Measurements from ENCODE around the gene PIKFYVE. TPM values are rescaled to one million over a fixed set of nuclear protein-coding genes. Genes with fewer than 3 reads are reported as not detected.
"Not testable (repeated sequence)": the region's sequence is repeated elsewhere in the genome, so short reads cannot be mapped to it uniquely, and the experiment has no call there.

Gene PIKFYVE
- total RNA-seq, 1 experiment from 2014 or later: 38.4 TPM

DNA sequence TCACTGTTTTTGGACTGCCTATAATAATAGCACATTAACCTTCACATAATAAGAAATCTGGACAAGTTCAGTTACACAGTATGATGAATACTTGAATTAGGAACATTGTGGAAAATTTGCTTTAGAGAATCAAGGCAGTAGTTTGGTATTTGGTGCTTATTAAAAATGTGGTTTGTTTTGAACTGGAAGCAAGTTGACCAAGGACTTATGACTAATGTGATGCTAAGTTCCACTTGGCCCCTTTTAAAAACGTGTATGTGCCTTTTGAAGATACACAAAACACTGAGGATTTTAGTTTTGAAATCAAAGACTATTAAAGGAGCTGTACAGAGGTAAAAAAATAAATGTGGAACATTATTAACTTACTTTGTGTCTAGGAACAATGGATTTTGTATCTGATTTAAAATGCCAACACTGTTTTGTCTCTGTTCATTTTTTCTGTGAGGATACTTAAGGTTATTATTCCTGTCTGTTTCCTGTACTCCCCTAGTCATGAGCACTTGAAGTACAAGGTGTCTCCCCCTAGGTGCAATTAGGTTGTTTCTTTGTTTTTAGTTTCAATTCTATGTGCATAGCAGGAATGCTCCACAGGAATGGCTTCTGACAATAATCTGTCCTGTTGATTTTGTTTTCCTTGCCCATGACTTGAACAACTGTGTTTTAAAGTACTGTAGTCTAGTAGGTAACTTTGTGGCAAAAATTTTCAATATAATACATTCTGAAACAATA lies 91.0 kb downstream of the PIKFYVE start:
- no peak for DNase-seq (ENCODE audit: extremely low read depth, low read depth)

GRCh38 chr2:208358758-208359631 lies 92.9 kb downstream of the PIKFYVE start:
- no peak for DNase-seq (ENCODE audit: extremely low read depth, low read depth)

DNA sequence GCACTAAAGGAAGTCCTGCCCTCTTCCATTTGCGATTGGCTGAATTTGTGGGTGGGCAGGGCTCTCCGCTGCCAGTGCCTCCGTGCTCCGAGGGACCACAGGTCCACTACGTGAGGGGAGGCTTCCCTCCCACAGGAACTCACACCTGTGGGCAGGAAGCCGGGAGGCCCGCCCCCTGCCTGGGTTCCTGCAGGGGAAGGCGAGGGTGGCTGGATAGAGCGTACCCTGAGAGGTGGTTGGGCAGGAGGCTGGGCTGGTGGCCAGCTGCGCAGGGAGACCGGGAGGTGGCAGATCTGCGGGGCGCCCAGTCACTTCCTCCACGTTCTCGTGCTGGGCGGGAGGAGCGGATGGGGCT lies 93.6 kb downstream of the PIKFYVE start:
- DNase-seq (ENCODE audit: extremely low read depth, low read depth): no peak

DNA sequence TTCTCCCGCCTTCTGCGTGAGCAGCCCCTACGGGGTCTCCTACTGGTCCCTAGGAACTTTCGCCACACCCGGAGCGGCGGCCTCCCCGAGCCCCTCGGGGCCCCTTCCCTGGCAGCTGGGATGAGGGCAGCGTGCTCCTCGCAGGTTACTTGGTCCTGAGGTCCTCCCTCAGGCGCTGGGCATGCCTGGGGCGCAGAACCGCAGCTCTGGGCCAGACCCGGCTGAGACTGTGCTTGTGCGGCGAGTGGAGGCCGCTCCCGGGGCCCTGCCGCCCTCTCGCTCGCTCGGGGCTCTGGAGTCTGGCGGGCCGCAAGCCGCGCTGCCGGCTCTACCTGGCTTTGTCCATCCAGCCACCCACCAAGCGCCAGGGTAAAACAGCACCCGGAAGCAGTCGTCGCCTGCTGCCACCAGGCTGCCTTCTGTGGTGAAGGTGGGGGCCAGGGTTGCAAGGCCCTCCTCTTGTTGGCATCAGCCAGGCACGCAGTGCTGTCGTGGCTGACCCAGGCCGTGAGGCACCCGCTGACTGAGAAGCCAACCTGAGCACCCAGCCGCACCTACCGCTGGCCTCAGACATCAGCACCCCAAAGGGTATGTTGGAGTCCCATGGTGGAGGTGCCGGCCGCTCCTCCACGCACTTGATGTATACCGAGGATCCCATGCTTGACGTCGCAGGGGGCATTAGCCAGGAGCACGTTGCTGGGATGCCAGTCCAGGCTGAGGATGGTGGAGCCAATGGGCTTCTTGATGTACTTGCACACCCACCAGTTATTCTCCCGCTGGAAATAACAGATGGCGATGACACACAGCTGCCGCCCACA lies 94.4 kb downstream of the PIKFYVE start:
- DNase-seq (ENCODE audit: extremely low read depth, low read depth): no peak

DNA sequence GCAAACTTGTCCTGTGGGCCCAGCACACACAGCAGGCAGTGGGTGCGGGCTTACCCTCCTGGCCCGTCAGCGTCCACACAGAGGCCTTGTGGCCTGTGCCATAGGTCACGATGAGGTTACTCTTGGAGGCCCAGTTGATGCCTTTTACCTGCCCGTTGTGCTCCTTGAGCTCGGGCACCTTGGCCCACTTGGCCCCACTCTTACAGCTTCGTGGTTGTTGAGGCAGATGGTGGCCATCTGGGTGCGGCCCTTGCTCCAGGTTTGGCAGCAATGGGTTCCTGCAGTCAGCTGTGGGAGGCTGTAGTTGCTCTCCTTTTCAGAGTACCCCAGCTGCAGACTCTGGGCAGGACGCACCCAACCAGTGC lies 95.0 kb downstream of the PIKFYVE start:
- DNase-seq (ENCODE audit: extremely low read depth, low read depth): no peak

- DNase-seq (ENCODE audit: extremely low read depth, low read depth): no peak
Observed at GRCh38 chr2:208363485-208363884, 97.4 kb downstream of the PIKFYVE start.

DNA sequence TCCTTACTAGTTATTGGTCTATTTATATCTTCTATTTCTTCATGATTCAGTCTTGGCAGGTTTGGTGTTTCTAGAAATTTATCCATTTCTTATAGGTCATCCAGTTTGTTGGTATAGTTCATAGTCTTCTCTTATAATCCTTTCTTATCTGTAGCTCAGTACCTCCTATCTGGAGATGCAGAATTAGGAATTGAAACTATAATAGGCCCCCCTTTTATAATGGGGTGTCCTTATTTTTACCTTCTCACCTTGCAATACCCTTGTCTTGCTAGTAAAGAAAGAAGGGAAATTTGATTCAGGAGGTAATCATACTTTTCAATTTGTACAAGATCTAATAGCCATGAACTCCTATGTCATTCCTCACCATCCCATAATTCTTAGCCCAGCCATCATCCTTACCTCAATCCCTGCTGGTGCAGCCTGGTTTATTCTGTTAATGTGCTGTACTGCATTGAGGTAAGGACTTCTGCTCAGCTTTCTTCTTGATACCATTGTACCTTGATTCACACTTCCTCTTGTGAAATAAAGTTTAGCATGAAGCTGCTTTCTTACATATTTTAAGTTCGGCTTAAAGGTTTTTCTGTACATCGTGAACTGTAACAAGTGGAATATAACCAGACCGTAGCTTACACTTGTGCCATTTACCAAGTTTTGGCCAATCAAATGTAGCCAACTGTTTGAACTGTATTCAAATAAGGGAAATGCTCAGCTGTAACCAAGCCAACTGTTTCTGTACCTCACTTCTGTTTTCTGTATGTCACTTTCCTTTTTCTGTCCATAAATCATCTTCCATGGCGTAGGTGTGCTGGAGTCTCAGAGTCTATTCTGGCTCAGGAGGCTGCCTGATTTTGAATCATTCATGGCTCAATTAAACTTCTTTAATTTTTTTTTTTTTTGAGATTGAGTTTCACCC lies 100.4 kb downstream of the PIKFYVE start:
- DNase-seq (ENCODE audit: extremely low read depth, low read depth): no peak

DNA sequence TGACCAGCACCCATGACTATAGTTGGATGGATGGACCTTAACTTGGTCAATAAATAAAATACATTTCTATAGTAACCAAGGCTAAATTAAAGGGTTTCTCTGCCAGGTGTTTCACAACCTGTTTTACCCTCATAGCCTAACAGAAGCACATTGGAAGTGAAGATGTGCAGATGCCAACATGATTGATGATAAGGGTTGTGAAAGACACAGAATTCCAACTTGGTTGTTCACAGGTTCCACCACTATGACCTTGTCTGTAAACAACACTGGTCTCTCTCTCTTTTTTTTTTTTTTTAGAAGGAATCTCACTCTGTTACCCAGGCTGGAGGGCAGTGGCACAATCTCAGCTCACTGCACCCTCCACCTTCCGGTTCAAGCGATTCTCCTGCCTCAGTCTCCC lies 103.0 kb downstream of the PIKFYVE start:
- no peak for DNase-seq (ENCODE audit: extremely low read depth, low read depth)

DNA sequence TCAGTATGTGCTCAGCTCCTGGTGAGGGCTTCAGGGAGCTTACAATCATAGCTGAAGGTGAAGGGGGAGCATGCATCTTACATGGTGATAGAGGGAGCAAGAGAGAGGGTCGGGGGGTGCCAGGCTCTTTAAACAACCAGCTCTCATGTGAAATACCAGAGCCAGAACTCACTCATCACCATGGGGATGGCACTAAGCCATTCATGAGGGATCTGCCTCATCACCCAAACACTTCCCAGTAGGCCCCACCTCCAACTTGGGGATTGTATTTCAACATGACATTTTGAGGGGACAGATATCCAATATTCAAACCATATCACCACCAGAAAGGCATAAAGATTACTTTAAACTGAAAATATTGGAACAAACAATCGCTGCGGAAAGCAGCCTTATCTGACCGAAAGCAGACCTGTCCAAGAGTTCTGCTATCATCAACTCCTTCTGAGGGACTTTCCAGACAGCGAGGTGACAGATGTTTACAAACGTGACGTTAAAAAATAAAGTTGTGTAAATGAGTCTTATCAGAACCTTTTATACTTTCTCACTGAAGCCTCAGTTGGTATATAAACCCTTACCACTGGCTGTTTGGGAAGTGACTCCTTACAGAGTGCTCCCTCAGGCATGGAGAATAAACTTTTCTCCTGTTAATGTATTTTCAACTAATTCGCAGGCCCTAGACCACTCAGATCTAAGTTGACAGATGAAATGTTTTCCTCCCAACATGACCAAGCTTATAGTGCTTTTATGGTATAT lies 105.0 kb downstream of the PIKFYVE start:
- no peak for DNase-seq (ENCODE audit: extremely low read depth, low read depth)

DNA sequence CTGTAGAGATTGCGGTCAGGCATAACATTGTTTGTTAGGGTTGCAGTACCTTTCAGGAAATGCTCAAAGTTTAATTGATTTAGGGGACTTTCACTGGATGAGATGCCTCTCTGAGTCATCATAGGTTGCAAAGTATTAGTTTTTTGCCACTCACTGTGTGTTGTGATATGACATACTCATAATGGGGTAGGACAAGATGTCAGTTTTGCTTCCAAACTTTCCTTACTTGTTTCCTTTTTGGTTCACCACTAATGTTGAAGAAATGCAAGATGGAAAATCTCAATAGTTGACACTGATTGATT lies 105.5 kb downstream of the PIKFYVE start:
- DNase-seq (ENCODE audit: extremely low read depth, low read depth): no peak

- peak; percentile 47 for DNase-seq (ENCODE audit: extremely low read depth, low read depth)
Observed at GRCh38 chr2:208373460-208374089, 107.5 kb downstream of the PIKFYVE start.

GRCh38 chr2:208375491-208376068 lies 109.5 kb downstream of the PIKFYVE start:
- no peak for DNase-seq (ENCODE audit: extremely low read depth, low read depth)

DNA sequence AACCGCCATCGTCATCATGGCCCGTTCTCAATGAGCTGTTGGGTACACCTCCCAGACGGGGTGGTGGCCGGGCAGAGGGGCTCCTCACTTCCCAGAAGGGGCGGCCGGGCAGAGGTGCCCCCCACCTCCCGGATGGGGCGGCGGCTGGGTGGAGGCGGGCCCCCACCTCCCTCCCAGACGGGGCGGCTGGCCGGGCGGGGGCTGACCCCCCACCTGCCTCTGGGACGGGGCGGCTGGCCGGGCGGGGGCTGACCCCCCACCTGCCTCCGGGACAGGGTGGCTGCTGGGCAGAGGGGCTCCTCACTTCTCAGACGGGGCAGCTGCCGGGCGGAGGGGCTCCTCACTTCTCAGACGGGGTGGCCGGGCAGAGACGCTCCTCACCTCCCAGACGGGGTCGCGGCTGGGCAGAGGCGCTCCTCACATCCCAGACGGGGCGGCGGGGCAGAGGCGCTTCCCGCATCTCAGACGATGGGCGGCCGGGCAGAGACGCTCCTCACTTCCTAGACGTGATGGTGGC lies 111.3 kb downstream of the PIKFYVE start:
- not testable (repeated sequence) for DNase-seq (ENCODE audit: extremely low read depth, low read depth)

DNA sequence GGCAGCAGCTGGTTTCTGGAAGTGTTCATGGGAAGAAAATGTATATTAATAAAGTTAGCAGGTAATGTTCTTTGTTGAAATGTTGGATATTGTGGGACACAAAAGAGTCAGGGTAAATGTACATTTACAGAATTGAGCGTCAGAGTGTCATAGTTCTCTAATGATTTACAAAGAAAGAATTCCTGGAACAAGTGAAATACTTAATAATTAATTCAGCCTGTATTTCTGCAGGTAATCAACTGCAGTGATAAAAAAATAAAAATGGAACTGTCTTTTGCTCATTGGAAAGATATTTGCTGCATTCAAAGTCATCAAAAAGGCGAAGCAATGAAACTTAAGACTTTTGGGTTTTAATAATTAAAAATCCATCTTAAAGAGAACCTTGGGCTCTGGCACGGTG lies 113.1 kb downstream of the PIKFYVE start:
- no peak for DNase-seq (ENCODE audit: extremely low read depth, low read depth)

- DNase-seq (ENCODE audit: extremely low read depth, low read depth): no peak
Observed at GRCh38 chr2:208384637-208385036, 118.6 kb downstream of the PIKFYVE start.

- no peak for DNase-seq (ENCODE audit: extremely low read depth, low read depth)
Observed at GRCh38 chr2:208386541-208386940, 120.5 kb downstream of the PIKFYVE start.

DNA sequence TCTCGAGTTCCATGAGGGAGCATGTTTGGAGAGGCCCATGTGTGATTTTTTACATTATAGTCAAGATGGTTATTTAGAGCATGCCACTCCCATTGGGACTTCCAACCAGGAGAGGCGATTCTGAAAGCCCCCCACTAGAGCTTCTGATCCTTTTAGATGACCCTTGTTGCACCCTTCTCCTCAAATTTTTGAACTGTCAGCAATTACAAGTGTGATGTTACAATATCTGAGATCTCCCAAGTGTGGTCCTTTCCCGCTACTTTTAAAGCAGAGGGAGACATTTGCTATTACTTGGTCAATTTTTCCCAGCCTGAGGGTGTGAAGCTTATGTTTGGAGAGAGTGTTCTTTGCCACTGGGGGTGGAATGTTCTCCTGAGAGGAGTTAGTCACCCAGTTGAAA lies 123.9 kb downstream of the PIKFYVE start:
- no peak for DNase-seq (ENCODE audit: extremely low read depth, low read depth)

GRCh38 chr2:208392300-208392699 lies 126.2 kb downstream of the PIKFYVE start:
- DNase-seq (ENCODE audit: extremely low read depth, low read depth): no peak

GRCh38 chr2:208396796-208397195 lies 130.7 kb downstream of the PIKFYVE start:
- DNase-seq (ENCODE audit: extremely low read depth, low read depth): not testable (repeated sequence)

Measured in NCI-H460 (cell line).